PFSK-1 (cell line): ENCODE results near the gene ABI3BP.

Experiments
- FOXP2 ChIP-seq: optimal IDR thresholded peaks from 2 replicates; pipeline ENCODE3; 2011; ENCODE audit warnings: borderline replicate concordance, control low read depth, inconsistent platforms; ENCODE audit not compliant: insufficient read depth; ENCODE audit errors: extremely low read length, extremely low read depth
- POLR2AphosphoS5 ChIP-seq: IDR thresholded peaks from 2 replicates; pipeline ENCODE4 v1.6.1; 2012; ENCODE audit warnings: low read depth, mild to moderate bottlenecking, control low read depth, low read length, moderate library complexity
- SIN3A ChIP-seq: IDR thresholded peaks from 2 replicates; pipeline ENCODE4 v1.6.1; 2012; ENCODE audit warnings: mild to moderate bottlenecking, low read length, moderate library complexity, borderline replicate concordance; ENCODE audit not compliant: insufficient read depth
- TAF1 ChIP-seq: IDR thresholded peaks from 2 replicates; pipeline ENCODE4 v1.6.1; 2012; ENCODE audit warnings: low read length, control low read depth, borderline replicate concordance; ENCODE audit not compliant: insufficient read depth
- TF ChIP-seq, protein P1 (sequence below), 2 experiments: IDR thresholded peaks; 2 replicates each; pipeline versions ENCODE4 v1.6.1 to v1.8.0; 2011 to 2012; ENCODE audit warnings: low read depth in 2 of 2, low read length in 2 of 2, control low read depth in 1 of 2, inconsistent platforms in 1 of 2, mild to moderate bottlenecking in 1 of 2, moderate library complexity in 1 of 2; ENCODE audit not compliant: insufficient read depth in 1 of 2

Gene ABI3BP

DNA sequence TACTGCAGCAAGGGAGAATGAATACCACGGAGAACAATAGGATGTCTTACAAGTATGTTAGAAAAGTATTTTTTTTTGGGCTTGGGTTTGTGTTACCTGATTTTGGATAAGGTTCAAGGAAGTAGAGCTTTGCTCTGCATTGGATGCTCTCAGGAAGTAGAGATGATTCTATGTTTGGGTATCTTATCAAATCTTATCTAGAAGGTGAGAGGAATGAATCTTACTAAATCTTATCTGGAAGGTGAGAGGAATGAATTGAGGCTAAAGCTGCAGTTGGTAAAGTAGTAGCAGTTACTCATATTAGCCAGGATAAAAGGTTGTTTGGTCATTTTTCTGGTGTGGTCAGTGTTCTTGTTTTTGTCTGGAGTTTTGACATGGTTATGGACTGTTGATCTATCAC, 266.5 kb downstream of the ABI3BP start:
- TF ChIP-seq FOXP2: no peak
- TF ChIP-seq POLR2AphosphoS5: no peak
- TF ChIP-seq, protein P1, sequence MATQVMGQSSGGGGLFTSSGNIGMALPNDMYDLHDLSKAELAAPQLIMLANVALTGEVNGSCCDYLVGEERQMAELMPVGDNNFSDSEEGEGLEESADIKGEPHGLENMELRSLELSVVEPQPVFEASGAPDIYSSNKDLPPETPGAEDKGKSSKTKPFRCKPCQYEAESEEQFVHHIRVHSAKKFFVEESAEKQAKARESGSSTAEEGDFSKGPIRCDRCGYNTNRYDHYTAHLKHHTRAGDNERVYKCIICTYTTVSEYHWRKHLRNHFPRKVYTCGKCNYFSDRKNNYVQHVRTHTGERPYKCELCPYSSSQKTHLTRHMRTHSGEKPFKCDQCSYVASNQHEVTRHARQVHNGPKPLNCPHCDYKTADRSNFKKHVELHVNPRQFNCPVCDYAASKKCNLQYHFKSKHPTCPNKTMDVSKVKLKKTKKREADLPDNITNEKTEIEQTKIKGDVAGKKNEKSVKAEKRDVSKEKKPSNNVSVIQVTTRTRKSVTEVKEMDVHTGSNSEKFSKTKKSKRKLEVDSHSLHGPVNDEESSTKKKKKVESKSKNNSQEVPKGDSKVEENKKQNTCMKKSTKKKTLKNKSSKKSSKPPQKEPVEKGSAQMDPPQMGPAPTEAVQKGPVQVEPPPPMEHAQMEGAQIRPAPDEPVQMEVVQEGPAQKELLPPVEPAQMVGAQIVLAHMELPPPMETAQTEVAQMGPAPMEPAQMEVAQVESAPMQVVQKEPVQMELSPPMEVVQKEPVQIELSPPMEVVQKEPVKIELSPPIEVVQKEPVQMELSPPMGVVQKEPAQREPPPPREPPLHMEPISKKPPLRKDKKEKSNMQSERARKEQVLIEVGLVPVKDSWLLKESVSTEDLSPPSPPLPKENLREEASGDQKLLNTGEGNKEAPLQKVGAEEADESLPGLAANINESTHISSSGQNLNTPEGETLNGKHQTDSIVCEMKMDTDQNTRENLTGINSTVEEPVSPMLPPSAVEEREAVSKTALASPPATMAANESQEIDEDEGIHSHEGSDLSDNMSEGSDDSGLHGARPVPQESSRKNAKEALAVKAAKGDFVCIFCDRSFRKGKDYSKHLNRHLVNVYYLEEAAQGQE (IDR thresholded peaks at IDR 0.05; ENCODE audit: insufficient read depth in 1 of 2, low read depth in 2 of 2, low read length in 2 of 2): no peak
- TF ChIP-seq SIN3A: no peak
- TF ChIP-seq TAF1: no peak

DNA sequence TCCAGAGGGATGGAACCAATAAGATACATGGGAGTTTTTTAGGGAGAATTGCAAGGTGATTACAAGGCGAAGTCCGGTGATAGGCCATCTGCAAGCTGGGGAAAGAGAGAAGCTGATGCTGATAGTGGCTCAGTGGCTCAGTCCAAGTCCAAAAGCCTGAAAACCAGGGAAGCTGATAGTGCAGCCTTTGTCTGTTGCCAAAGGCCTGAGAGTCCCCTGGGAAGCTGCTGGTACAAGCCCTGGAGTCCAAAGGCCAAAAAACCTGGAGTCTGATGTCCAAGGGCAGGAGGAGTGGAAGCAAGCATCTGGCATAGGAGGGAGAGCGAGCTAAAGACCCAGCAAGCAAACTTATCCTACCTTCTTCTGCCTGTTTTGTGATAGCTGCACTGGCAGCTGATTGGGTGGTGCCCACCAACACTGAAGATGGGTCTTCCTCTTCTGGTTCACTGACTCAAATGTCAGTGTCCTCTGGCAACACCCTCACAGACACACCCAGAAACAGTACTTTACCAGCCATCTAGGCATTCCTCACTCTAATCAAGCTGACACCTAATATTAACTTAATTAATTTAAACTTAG, 267.2 kb downstream of the ABI3BP start:
- TF ChIP-seq FOXP2 (no peak), SIN3A (no peak), TAF1 (no peak), POLR2AphosphoS5 (no peak)
- TF ChIP-seq, protein P1 (IDR thresholded peaks at IDR 0.05; ENCODE audit: insufficient read depth in 1 of 2, low read depth in 2 of 2, low read length in 2 of 2): no peak

DNA sequence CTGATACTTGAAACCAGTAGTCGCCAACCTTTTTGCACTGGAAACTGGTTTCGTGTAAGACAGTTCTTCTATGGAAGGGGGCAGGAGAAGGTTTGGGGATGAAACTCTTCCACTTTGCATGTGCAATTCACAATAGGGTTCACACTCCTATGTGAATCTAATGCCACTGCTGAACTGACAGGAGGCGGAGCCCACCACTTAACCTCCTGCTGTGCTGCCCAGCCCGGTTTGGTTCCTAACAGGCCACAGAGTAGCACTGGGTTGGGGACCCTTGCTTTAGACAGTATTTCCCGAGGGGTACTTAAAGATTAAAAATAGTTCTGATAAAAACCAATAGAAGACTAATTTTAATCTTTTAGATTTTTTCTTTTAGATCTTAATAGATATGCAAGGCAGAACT, 272.8 kb downstream of the ABI3BP start:
- no peak for TF ChIP-seq SIN3A
- no peak for TF ChIP-seq POLR2AphosphoS5
- no peak for TF ChIP-seq TAF1

DNA sequence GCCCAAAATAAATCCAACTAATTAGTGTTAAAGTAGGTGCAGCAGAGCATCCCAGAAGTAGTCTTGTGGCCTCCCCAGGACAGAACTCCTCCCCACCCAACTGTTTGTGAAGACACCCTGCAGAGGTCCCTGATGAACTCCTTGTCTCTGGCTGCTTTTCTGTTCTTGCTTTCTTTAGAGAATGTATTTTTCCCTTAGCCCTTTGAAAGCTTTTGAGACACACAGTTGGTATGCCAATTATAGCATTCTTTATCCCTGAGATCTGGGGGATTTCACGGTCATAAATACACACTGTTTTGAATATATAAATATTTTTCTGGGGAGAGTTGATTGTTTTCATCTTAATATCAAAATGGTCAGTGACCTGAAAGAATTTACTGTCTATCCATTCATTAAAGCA, 274.1 kb downstream of the ABI3BP start:
- TF ChIP-seq POLR2AphosphoS5 (no peak), TAF1 (no peak), FOXP2 (no peak), SIN3A (no peak)
- TF ChIP-seq, protein P1 (IDR thresholded peaks at IDR 0.05; ENCODE audit: insufficient read depth in 1 of 2, low read depth in 2 of 2, low read length in 2 of 2): no peak

DNA sequence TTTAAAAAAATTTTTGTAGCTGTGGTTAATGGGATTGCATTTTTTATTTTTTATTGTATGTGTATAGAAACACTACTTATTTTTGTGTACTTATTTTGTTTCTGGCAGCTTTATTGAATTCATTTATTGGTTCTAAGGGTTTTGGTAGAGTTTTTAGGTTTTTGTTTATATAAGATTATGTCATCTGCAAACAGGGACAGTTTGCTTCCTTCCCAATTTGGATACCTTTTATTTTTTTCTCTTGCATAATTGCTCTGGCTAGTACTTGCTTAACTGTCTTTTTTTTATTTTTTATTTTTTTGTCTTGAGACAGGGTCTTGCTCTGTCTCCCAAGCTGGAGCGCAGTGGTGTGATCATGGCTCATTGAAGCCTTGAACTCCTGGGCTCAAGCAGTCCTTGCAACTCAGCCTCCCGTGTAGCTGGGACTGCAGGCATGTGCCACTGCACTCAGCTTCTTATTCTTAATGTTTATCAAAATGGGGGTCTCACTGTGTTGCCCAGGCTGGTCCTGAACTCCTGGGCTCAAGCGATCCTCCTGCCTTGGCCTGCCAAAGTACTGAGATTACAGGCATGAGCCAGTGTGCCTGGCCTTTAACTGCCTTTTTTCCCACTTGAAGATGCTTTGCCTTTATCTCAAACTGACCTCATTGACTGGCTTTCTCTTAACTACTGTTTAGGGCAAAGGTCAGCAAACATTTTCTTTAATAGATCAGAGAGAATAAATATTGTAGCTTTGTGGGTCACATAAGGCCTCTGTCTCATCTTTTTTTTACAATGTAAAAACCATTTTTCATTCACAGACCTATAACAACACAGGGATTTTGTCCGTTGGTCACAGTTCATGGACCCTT, 275.4 kb downstream of the ABI3BP start:
- TF ChIP-seq, protein P1 (IDR thresholded peaks at IDR 0.05; ENCODE audit: insufficient read depth in 1 of 2, low read depth in 2 of 2, low read length in 2 of 2): no peak
- TF ChIP-seq SIN3A (no peak), POLR2AphosphoS5 (no peak), TAF1 (no peak), FOXP2 (no peak)
